ENCODE measurements around the gene KRT38. TPM values are rescaled to one million over a fixed set of nuclear protein-coding genes. Genes with fewer than 3 reads are reported as not detected.

KRT38 gene
- total RNA-seq, 2 experiments from 2014 or later = not detected

GRCh38 chr17:41484920-41485904, 44.4 kb upstream of the KRT38 start:
- DNase-seq = no peak
- no peak for ATAC-seq
- no peaks in the 10 kb centered on the region for H3K9me3 Mint-ChIP-seq
- TF ChIP-seq CTCF (IDR thresholded peaks at IDR 0.05) = no peak
- H3K27ac Mint-ChIP-seq = no peak overlapping the region
- ChIA-PET CTCF (interaction anchor here (0.6 to 1.8 kb wide), 6 partner anchors 47 to 601 kb away, joined by 3 to 4 read pairs (median 3); no protein-coding TSS in a partner anchor), POLR2A (interaction anchor here (0.7 to 1.3 kb wide), 2 partner anchors 10 to 64 kb away, joined by 3 to 4 read pairs; no protein-coding TSS in a partner anchor)
- peaks cover 2% of the 10 kb centered on the region for H3K4me1 Mint-ChIP-seq (ENCODE audit: low read depth)
- peaks cover 2% of the 10 kb centered on the region for H3K27me3 Mint-ChIP-seq
- intact Hi-C loops (cut with micrococcal nuclease) = no loop called here
- no peak overlapping the region for H3K4me3 Mint-ChIP-seq
- no peaks in the 10 kb centered on the region for H3K36me3 Mint-ChIP-seq (ENCODE audit: low read depth)

DNA sequence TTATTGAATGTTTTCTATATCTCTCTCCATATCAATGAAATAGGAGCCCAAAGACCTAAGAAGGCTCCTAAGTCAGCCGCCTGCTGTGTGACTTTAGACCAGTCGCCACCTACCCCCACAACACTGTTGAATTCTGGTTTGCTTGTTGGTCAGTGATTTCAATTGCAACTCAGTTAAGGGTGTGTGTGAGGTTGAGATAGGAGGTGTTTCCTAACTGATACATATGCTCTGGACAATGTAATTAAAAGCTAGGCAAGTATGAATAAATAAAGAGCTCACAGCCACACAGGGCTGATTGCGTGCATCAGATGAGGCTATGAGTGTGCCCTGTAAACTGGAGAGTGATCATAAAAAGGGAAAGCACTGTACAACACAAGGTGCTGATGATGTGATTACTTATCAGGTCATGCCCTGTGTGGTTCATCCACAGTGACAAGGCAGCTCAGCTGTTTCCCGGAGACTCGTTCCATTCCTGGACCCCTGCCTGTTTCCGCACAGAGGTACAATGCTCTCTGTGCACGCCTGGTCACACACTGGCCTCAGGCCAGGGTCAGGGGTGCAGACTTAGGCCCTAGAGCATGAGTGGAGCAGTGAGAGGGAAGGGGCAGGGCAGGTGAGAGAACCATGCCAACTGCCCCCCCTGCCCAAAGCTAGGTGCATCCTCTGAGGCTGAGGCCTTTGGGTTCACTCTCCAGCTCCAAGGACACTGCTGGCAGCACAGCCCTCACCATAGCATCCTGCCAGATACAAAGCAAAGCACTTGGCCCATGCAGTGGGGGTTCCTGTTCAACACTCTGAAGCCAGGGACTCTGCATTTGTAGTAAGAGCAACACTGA, 43.4 kb upstream of the KRT38 start:
- POLR2A ChIA-PET = interaction anchor here (1.3 kb wide), 1 partner anchor 11 kb away, joined by 4 read pairs; no protein-coding TSS in a partner anchor
- Mint-ChIP-seq H3K4me3 (no peak overlapping the region), H3K36me3 (ENCODE audit: low read depth) (no peaks in the 10 kb centered on the region), H3K27ac (no peak overlapping the region), H3K9me3 (no peaks in the 10 kb centered on the region), H3K27me3 (peaks cover 2% of the 10 kb centered on the region), H3K4me1 (ENCODE audit: low read depth) (no peaks in the 10 kb centered on the region)
- intact Hi-C loops (cut with micrococcal nuclease) = no loop called here
- DNase-seq (no peak), ATAC-seq (no peak)
- CTCF ChIA-PET = interaction anchor here (0.8 to 1.8 kb wide), 5 partner anchors 48 to 179 kb away, joined by 3 to 4 read pairs (median 3); no protein-coding TSS in a partner anchor
- no peak for TF ChIP-seq CTCF (IDR thresholded peaks at IDR 0.05)

DNA sequence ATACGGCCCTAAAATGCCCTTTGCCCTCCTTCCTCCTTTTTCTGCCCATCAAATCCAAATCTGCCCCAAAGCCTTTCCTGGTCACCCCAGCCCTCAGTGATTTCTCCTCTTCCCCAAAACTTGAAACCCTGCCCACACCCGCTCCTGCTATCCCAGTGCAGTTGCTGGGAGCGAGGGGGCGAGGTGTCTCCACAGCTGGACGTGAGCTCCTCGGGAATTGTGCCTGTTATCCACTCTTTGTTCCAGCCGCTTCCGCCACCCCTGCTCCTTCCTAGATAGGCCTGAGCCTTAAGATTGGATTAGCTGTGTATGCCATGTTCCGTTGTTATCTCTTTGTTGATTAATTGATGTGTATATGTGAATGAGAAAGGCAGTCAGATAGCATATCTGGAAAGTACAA, 42.7 kb upstream of the KRT38 start:
- ATAC-seq (no peak), DNase-seq (no peak)
- no peak for TF ChIP-seq CTCF (IDR thresholded peaks at IDR 0.05)
- ChIA-PET CTCF (interaction anchor here (1.8 kb wide), 1 partner anchor 65 kb away, joined by 4 read pairs; no protein-coding TSS in a partner anchor), POLR2A (no interaction called here)
- Mint-ChIP-seq H3K4me3 (no peak overlapping the region), H3K9me3 (no peaks in the 10 kb centered on the region), H3K36me3 (ENCODE audit: low read depth) (no peaks in the 10 kb centered on the region), H3K27ac (no peak overlapping the region), H3K27me3 (peaks cover 2% of the 10 kb centered on the region), H3K4me1 (ENCODE audit: low read depth) (no peaks in the 10 kb centered on the region)
- intact Hi-C loops (cut with micrococcal nuclease) = no loop called here

- Mint-ChIP-seq H3K4me3 (no peak within 1 kb of the TSS), H3K9me3 (no peaks in the 10 kb centered on the region), H3K4me1 (ENCODE audit: low read depth) (no peaks in the 10 kb centered on the region), H3K27me3 (peaks cover 2% of the 10 kb centered on the region), H3K36me3 (ENCODE audit: low read depth) (no peaks in the 10 kb centered on the region), H3K27ac (no peak within 1 kb of the TSS)
- ATAC-seq (no peak), DNase-seq (no peak)
- ChIA-PET CTCF (no interaction called here), POLR2A (no interaction called here)
- TF ChIP-seq CTCF (IDR thresholded peaks at IDR 0.05) = no peak
- intact Hi-C loops (cut with micrococcal nuclease) = no loop called here
These were observed 40.3 kb upstream of the KRT38 start, which contains the start of gene KRT35 for GRCh38 chr17:41481036-41481435. Gene KRT35, minus strand, starts transcription at chr17:41481151. Its CDS starts 54 bp downstream, at chr17:41481097.

Data from activated CD8-positive, alpha-beta T cell treated with anti-CD3 and anti-CD28 coated beads for 36 hours (primary cell).